ENCODE data around the gene REM1. TPM values are rescaled to one million over a fixed set of nuclear protein-coding genes. Genes with fewer than 3 reads are reported as not detected.

Gene REM1
- total and polyA plus RNA-seq, 2 of the 13 experiments (the other 11 are each of a cell fraction or from before 2014, with no cell fraction given) = not detected

DNA sequence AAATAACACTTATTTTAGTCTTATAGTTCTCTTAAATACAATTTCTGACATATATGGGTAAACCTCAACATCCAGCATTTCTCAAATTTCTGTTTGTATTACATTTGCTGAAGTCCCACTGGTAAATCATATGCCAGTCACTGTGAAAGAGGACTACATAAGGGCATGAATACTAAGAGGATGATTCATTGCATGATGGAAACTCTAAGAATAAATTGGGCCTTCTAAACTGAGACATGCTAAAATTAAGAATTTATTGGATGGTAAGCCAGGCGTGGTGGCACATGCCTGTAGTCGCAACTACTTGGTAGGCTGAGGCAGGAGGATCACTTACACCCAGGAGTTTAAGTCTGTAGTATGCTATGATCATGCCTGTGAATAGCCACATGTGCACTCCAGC is 22.5 kb upstream of the REM1 start:
- no peaks in the 10 kb centered on the region for H4K20me1 ChIP-seq (ENCODE audit: insufficient read depth, low read length)
- no peaks in the 10 kb centered on the region for H3K36me3 ChIP-seq (replicated peaks in 1 of 2; ENCODE audit: control insufficient read depth in 1 of 2, insufficient read depth in 2 of 2, low read length in 2 of 2)
- no peaks in the 10 kb centered on the region; a peak in 1 of 5 replicates for H3K27me3 ChIP-seq (ENCODE audit: control insufficient read depth in 1 of 2, insufficient read depth in 2 of 2, low read length in 2 of 2)
- H2AFZ ChIP-seq (ENCODE audit: low read length) = no peak overlapping the region
- intact Hi-C loops (cut with micrococcal nuclease; ENCODE audit: unreplicated experiment) = no loop called here
- FAIRE-seq = no peak
- in situ Hi-C loops (cut with HindIII; ENCODE audit: extremely low pct_ligation_motif_present, low pct_unique_long_range_greater_than_20kb) = no loop called here
- POLR2A ChIA-PET = no interaction called here
- H3K27ac ChIP-seq (ENCODE audit: extremely low read length, insufficient read depth, low read length) = no peak overlapping the region
- no peak for DNase-seq (ENCODE audit: low spot score)
- H3K79me2 ChIP-seq (ENCODE audit: insufficient read depth, low read length) = no peaks in the 10 kb centered on the region
- no peak overlapping the region for H3K9ac ChIP-seq (ENCODE audit: insufficient read depth, low read depth, low read length)
- ATAC-seq = no peak
- TF ChIP-seq NCOR1 (IDR thresholded peaks at IDR 0.05; ENCODE audit: borderline replicate concordance, low read length) (no peak), PAWR (CRISPR knock-in tag; IDR thresholded peaks at IDR 0.05; ENCODE audit: borderline replicate concordance) (no peak), ZNF207 (IDR thresholded peaks at IDR 0.05; ENCODE audit: borderline replicate concordance) (no peak), PHF20 (CRISPR knock-in tag; IDR thresholded peaks at IDR 0.05) (no peak), RORA (CRISPR knock-in tag; IDR thresholded peaks at IDR 0.05) (no peak), RXRB (CRISPR knock-in tag; IDR thresholded peaks at IDR 0.05; ENCODE audit: borderline replicate concordance) (no peak), ZSCAN25 (CRISPR knock-in tag; IDR thresholded peaks at IDR 0.05) (no peak), ZNF17 (CRISPR knock-in tag; IDR thresholded peaks at IDR 0.05) (no peak), KDM5B (CRISPR knock-in tag; IDR thresholded peaks at IDR 0.05; ENCODE audit: borderline replicate concordance) (no peak), SMAD1 (CRISPR knock-in tag; IDR thresholded peaks at IDR 0.05; ENCODE audit: borderline replicate concordance, low read depth) (no peak), ZNF777 (CRISPR knock-in tag; IDR thresholded peaks at IDR 0.05) (no peak), ATF1 (CRISPR knock-in tag; IDR thresholded peaks at IDR 0.05) (no peak), SALL2 (CRISPR knock-in tag; IDR thresholded peaks at IDR 0.05) (no peak)
- TF ChIP-seq, protein P1, sequence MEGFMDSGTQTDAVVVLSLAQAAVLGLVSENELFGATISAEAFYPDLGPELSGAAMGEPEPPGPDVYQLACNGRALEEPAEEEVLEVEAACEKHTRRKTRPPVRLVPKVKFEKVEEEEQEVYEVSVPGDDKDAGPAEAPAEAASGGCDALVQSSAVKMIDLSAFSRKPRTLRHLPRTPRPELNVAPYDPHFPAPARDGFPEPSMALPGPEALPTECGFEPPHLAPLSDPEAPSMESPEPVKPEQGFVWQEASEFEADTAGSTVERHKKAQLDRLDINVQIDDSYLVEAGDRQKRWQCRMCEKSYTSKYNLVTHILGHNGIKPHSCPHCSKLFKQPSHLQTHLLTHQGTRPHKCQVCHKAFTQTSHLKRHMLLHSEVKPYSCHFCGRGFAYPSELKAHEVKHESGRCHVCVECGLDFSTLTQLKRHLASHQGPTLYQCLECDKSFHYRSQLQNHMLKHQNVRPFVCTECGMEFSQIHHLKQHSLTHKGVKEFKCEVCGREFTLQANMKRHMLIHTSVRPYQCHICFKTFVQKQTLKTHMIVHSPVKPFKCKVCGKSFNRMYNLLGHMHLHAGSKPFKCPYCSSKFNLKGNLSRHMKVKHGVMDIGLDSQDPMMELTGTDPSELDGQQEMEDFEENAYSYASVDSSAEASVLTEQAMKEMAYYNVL (CRISPR knock-in tag; IDR thresholded peaks at IDR 0.05; ENCODE audit: borderline replicate concordance) = no peak
- TF ChIP-seq, protein P2, sequence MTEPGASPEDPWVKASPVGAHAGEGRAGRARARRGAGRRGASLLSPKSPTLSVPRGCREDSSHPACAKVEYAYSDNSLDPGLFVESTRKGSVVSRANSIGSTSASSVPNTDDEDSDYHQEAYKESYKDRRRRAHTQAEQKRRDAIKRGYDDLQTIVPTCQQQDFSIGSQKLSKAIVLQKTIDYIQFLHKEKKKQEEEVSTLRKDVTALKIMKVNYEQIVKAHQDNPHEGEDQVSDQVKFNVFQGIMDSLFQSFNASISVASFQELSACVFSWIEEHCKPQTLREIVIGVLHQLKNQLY (CRISPR knock-in tag; IDR thresholded peaks at IDR 0.05) = no peak
- H3K4me1 ChIP-seq (ENCODE audit: insufficient read depth, low read length) = peaks cover 16% of the 10 kb centered on the region
- no TSS peak for BruUV-seq (replicated peaks)
- no peaks in the 10 kb centered on the region for H3K9me3 ChIP-seq (ENCODE audit: low read length)
- CTCF ChIA-PET (ENCODE audit: low intra/inter-chr PET ratio, low total read pairs) = no interaction called here
- H3K4me3 ChIP-seq (replicated peaks in 1 of 3; ENCODE audit: insufficient read depth in 1 of 3, low read depth in 2 of 3, low read length in 3 of 3) = no peak overlapping the region
- H3K4me2 ChIP-seq (ENCODE audit: low read depth, low read length) = no peak overlapping the region
- 35% methylated on average over 2 of the region's 2 CpGs for WGBS (ENCODE audit: low lambda C conversion rate)

All from HepG2 (cell line).